Tibial nerve (tissue), 4 donors: Measurements from ENCODE around the gene TAGLN2. TPM values are rescaled to one million over a fixed set of nuclear protein-coding genes. Genes with fewer than 3 reads are reported as not detected.

Experiments used
- DNase-seq, 2 donors: peaks; one replicate each; pipeline ENCODE4 v3.0.0-alpha.2; 2019; ENCODE audit warnings: low spot score in 2 of 2
- H3K27ac ChIP-seq, 4 donors: fragments of 200-600 bp; sonication (generic) in 3 of 4; one replicate each; pipeline ENCODE4 v1.5.1; 2017 to 2019; ENCODE audit warnings: mild to moderate bottlenecking in 1 of 4
- H3K27me3 ChIP-seq, 2 donors: fragments of 200-600 bp; sonication (generic) in 1 of 2; one replicate each; pipeline versions ENCODE4 v1.5.1 to v1.6.0; 2017 to 2019
- H3K36me3 ChIP-seq, 3 donors: fragments of 200-600 bp; sonication (generic); one replicate each; pipeline ENCODE4 v1.5.1; 2018 to 2019
- H3K4me1 ChIP-seq, 4 donors: fragments of 200-600 bp; sonication (generic) in 3 of 4; one replicate each; pipeline ENCODE4 v1.5.1; 2017 to 2019
- H3K4me3 ChIP-seq, 4 donors: fragments of 200-600 bp; sonication (generic) in 3 of 4; one replicate each; pipeline ENCODE4 v1.5.1; 2017 to 2019; ENCODE audit warnings: mild to moderate bottlenecking in 1 of 4, moderate library complexity in 1 of 4
- H3K9me3 ChIP-seq, 4 donors: fragments of 200-600 bp; sonication (generic) in 3 of 4; one replicate each; pipeline ENCODE4 v1.5.1; 2017 to 2019
- CTCF ChIP-seq, 5 experiments: fragments of 200-600 bp in 3 of 5; fragments of 450-650 bp in 2 of 5; sonication (generic) in 3 of 5; IDR thresholded peaks; one replicate each; pipeline ENCODE4 v1.5.1; 2016 to 2019; ENCODE audit warnings: antibody characterized with exemption in 5 of 5, mild to moderate bottlenecking in 3 of 5, moderate library complexity in 2 of 5
- EP300 ChIP-seq, 2 donors: sonication (generic); formaldehyde crosslinking; IDR thresholded peaks; one replicate each; pipeline ENCODE4 v1.6.1; 2017; ENCODE audit warnings: antibody characterized with exemption in 2 of 2, mild to moderate bottlenecking in 1 of 2
- POLR2A ChIP-seq, 2 donors: fragments of 450-650 bp; IDR thresholded peaks; one replicate each; pipeline ENCODE4 v1.6.1; 2017; ENCODE audit warnings: antibody characterized with exemption in 2 of 2, mild to moderate bottlenecking in 2 of 2, moderate library complexity in 2 of 2
- WGBS, 2 donors: methylation state at CpG; one replicate each; pipeline ENCODE4 v1.1.5; 2018; 5-methylcytosine and 5-hydroxymethylcytosine counted together
- small RNA-seq: library from RNA; depleted of rRNA; stranded (forward); fragments of <200 nt; gene quantifications from one replicate; pipeline ENCODE3, GENCODE V24; 2016
- total RNA-seq, 4 donors: library from RNA; depleted of rRNA; stranded (reverse); fragments of >200 nt; gene quantifications; one replicate each; pipeline ENCODE4 v1.1.0, GENCODE V29; 2016

The TAGLN2 gene
- total RNA-seq, 4 donors from 2014 or later: 149 to 205 (median 168) TPM

DNA sequence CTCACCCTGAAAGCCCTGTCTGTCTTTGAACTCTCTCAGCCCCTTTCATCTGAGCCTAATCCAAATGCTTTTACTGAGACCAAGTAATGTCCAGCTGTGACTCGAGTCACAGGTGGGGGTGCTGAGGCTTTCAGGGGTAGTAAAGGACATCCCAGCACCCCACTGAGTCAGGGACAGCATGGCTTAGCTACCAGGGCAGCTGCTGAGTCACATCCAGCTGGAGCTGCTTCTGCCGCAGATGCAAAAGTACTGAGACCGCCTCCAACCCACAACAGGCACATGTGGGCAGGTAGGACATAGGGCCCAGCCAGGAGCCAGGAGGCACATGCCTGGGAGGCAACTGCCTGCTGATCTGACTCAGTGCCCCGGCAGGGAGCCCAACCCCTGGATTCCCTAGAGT, 56.1 kb downstream of the TAGLN2 start:
- Histone ChIP-seq H3K4me1 (peaks cover 0 to 10% (median 3%) of the 10 kb centered on the region in 4 donors), H3K9me3 (no peaks in the 10 kb centered on the region), H3K36me3 (no peaks in the 10 kb centered on the region), H3K27ac (no peak overlapping the region), H3K27me3 (no peaks in the 10 kb centered on the region), H3K4me3 (no peak overlapping the region)
- DNase-seq: no peak
- WGBS, 2 donors: 42 to 46% methylated on average over 4 of the region's 4 CpGs
- TF ChIP-seq CTCF (IDR thresholded peaks at IDR 0.05) (no peak), EP300 (IDR thresholded peaks at IDR 0.05) (no peak), POLR2A (IDR thresholded peaks at IDR 0.05) (no peak)

DNA sequence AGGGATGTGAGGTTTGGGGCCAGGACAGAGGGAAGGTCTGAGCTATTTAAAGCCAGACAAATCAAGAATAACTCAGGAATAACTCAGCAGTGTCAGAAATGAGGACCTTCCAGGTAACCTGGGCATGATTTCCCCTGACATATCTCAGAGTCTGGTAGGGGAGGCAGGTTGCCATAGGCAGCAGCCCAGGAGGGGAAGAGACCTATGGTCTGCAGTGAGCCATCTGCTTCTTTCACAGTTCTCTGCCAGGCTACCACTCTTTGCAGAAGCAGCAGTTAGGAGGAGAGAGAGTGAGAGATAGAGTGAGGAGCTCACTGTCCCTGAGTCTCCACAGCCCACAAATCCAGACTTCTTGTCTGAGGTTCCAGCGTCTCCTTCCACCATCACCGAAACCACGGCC, 56.5 kb downstream of the TAGLN2 start:
- Histone ChIP-seq H3K27me3 (no peaks in the 10 kb centered on the region), H3K36me3 (no peaks in the 10 kb centered on the region), H3K4me1 (peaks cover 0 to 10% (median 3%) of the 10 kb centered on the region in 4 donors), H3K9me3 (no peaks in the 10 kb centered on the region), H3K4me3 (no peak overlapping the region), H3K27ac (no peak overlapping the region)
- 33 to 72% methylated on average over 3 of the region's 3 CpGs for WGBS, 2 donors
- TF ChIP-seq POLR2A (IDR thresholded peaks at IDR 0.05) (no peak), CTCF (IDR thresholded peaks at IDR 0.05) (no peak), EP300 (IDR thresholded peaks at IDR 0.05) (no peak)
- no peak for DNase-seq

Small RNA genes lying within 50 kb of the gene (small RNA-seq; reads per million reads assigned to genes)
- not detected for gene MIR4259

Other genes with a start within 250 kb of the TAGLN2 start
- gene CRP, start 210.9 kb downstream of the TAGLN2 start, total RNA-seq: not detected
- 100 to 1,000 TPM; 114 to 162 (median 123) TPM for gene DUSP23, start 144.5 kb downstream of the TAGLN2 start, total RNA-seq
- gene FCRL6, start 123.1 kb downstream of the TAGLN2 start, total RNA-seq: 1 to 10 TPM in 2 of 4 donors, under 1 TPM in 2; 0.39 to 2.2 (median 1.4) TPM
- 1 to 10 TPM; 2.2 to 6.9 (median 3.7) TPM for gene SLAMF8, start 98.6 kb downstream of the TAGLN2 start, total RNA-seq
- gene VSIG8, start 62.9 kb downstream of the TAGLN2 start, total RNA-seq: under 1 TPM in 1 of 4 donors, not detected in 3; 0.20 TPM
- gene CFAP45, start 25.3 kb downstream of the TAGLN2 start, total RNA-seq: under 1 TPM in 3 of 4 donors, not detected in 1; 0.39 to 0.66 (median 0.63) TPM
- under 1 TPM in 2 of 4 donors, not detected in 2; 0.20 to 0.63 TPM for gene IGSF9, start 20.1 kb upstream of the TAGLN2 start, total RNA-seq
- not detected for gene SLAMF9, start 28.7 kb upstream of the TAGLN2 start, total RNA-seq
- 1 to 10 TPM; 3.0 to 7.0 (median 4.3) TPM for gene PIGM, start 106.5 kb upstream of the TAGLN2 start, total RNA-seq
- 10 to 100 TPM in 1 of 4 donors, 1 to 10 TPM in 3; 6.5 to 13.5 (median 8.8) TPM for gene KCNJ10, start 144.7 kb upstream of the TAGLN2 start, total RNA-seq
- under 1 TPM in 1 of 4 donors, not detected in 3; 0.60 TPM for gene KCNJ9, start 156.0 kb upstream of the TAGLN2 start, total RNA-seq
- 10 to 100 TPM; 42.6 to 73.9 (median 50.7) TPM for gene IGSF8, start 173.1 kb upstream of the TAGLN2 start, total RNA-seq
- gene ATP1A2, start 190.3 kb upstream of the TAGLN2 start, total RNA-seq: 100 to 1,000 TPM; 173 to 211 (median 201) TPM
- gene ATP1A4, start 226.1 kb upstream of the TAGLN2 start, total RNA-seq: 1 to 10 TPM in 3 of 4 donors, under 1 TPM in 1; 0.90 to 5.0 (median 2.1) TPM